Neural progenitor cell (in vitro differentiated cells): ENCODE results near the gene NR4A3.

Experiments used
- CTCF ChIP-seq: fragments of 200-600 bp; sonication (generic); IDR thresholded peaks from 2 replicates; pipeline ENCODE4 v1.5.1; 2017; ENCODE audit warnings: antibody characterized with exemption, mild to moderate bottlenecking
- EZH2 ChIP-seq: fragments of 200-600 bp; sonication (generic); IDR thresholded peaks from 2 replicates; pipeline ENCODE4 v1.6.1; 2017; ENCODE audit warnings: antibody characterized with exemption, mild to moderate bottlenecking, moderate library complexity
- EZH2phosphoT487 ChIP-seq: fragments of 200-600 bp; sonication (generic); IDR thresholded peaks from 2 replicates; pipeline ENCODE4 v1.6.1; 2017; ENCODE audit warnings: antibody characterized with exemption

- TF ChIP-seq CTCF (peak; percentile 22), EZH2 (no peak), EZH2phosphoT487 (no peak)
Observed at GRCh38 chr9:99855467-99856176, 33.9 kb downstream of the NR4A3 start.
